Panc1 (cell line): Measurements from ENCODE around the gene SPA17. TPM values are rescaled to one million over a fixed set of nuclear protein-coding genes. Genes with fewer than 3 reads are reported as not detected.

Source experiments
- ATAC-seq: fragments of 200-7000 bp; cut with Tn5 transposase; 2 replicates; pipeline ENCODE4 v1.9.1; 2020; ENCODE audit warnings: mild to moderate bottlenecking, moderate library complexity
- BruUV-seq: library from RNA; stranded (reverse); fragments of 400-500 nt; replicated peaks from 2 replicates; lab custom pipeline; 2021; lab: Mats Ljungman, UMichigan
- CTCF ChIA-PET: fragments of 300-600 bp; sonication (Branson Sonifier 250); formaldehyde crosslinking; loops from one replicate; lab custom pipeline; 2022; ENCODE audit warnings: antibody characterized with exemption; lab: Charles Lee
- POLR2A ChIA-PET: fragments of 300-600 bp; sonication (Branson Sonifier 250); formaldehyde crosslinking; loops from one replicate; lab custom pipeline; 2022; ENCODE audit warnings: antibody characterized with exemption; lab: Charles Lee
- DNase-seq: peaks from one replicate; pipeline ENCODE4 v3.0.0-alpha.2; 2010; ENCODE audit warnings: low read depth, low spot score
- H3K27ac ChIP-seq: 2 replicates; pipeline ENCODE4 v1.5.1; 2011; ENCODE audit warnings: mild to moderate bottlenecking, low read length, inconsistent platforms
- H3K27me3 ChIP-seq: fragments of 200-500 bp; sonication (Bioruptor generic); 2 replicates; pipeline ENCODE4 v1.6.0; 2014; ENCODE audit warnings: low read length, inconsistent platforms; ENCODE audit not compliant: control insufficient read depth, insufficient read depth
- H3K36me3 ChIP-seq: fragments of 200-500 bp; sonication (Bioruptor generic); 2 replicates; pipeline ENCODE4 v1.5.1; 2014; ENCODE audit warnings: inconsistent platforms, mild to moderate bottlenecking, low read length, moderate library complexity; ENCODE audit not compliant: control insufficient read depth, insufficient read depth
- H3K4me1 ChIP-seq: 2 replicates; pipeline ENCODE4 v1.5.1; 2011; ENCODE audit warnings: inconsistent platforms, mild to moderate bottlenecking, low read length, moderate library complexity; ENCODE audit not compliant: control insufficient read depth, insufficient read depth
- H3K4me3 ChIP-seq, 2 experiments: 2 replicates each; pipeline ENCODE4 v1.5.1; 2011 to 2012; ENCODE audit warnings: low read depth in 2 of 2, low read length in 2 of 2, mild to moderate bottlenecking in 2 of 2, inconsistent platforms in 1 of 2, moderate library complexity in 1 of 2
- H3K9me3 ChIP-seq: fragments of 200-500 bp; sonication (Bioruptor generic); 2 replicates; pipeline ENCODE4 v1.5.1; 2014; ENCODE audit warnings: low read depth, mild to moderate bottlenecking, inconsistent platforms, low read length, moderate library complexity; ENCODE audit not compliant: control insufficient read depth, insufficient read depth
- POLR2AphosphoS5 ChIP-seq: IDR thresholded peaks from 2 replicates; pipeline ENCODE4 v1.6.1; 2012; ENCODE audit warnings: mild to moderate bottlenecking, low read depth, low read length, moderate library complexity
- SIN3A ChIP-seq: IDR thresholded peaks from 2 replicates; pipeline ENCODE4 v1.6.1; 2012; ENCODE audit warnings: low read depth, mild to moderate bottlenecking, low read length, moderate library complexity, borderline replicate concordance; ENCODE audit not compliant: insufficient read depth
- TCF7L2 ChIP-seq: IDR thresholded peaks from 2 replicates; pipeline ENCODE4 v1.6.1; 2011; ENCODE audit warnings: mild to moderate bottlenecking, low read depth, low read length, inconsistent platforms
- in situ Hi-C: cut with HindIII; loops from 2 replicates; pipeline ENCODE4 v1.10.0; 2016; ENCODE audit warnings: low sequenced_read_pairs, low pct_unique_long_range_greater_than_20kb
- intact Hi-C: fragments of 100-400 bp; cut with micrococcal nuclease; formaldehyde crosslinking; loops from one replicate; pipeline ENCODE4 v1.10.0; 2022; ENCODE audit not compliant: unreplicated experiment
- total RNA-seq: library from RNA; stranded (reverse); gene quantifications from one replicate; pipeline ENCODE4 v1.2.1, GENCODE V29; 2021; ENCODE audit not compliant: unreplicated experiment
- TF ChIP-seq, protein P1 (sequence below), 2 experiments: IDR thresholded peaks; 2 replicates each; pipeline ENCODE4 v1.6.1; 2011 to 2012; ENCODE audit warnings: low read depth in 2 of 2, control low read depth in 1 of 2, low read length in 1 of 2, mild to moderate bottlenecking in 1 of 2, moderate library complexity in 1 of 2; ENCODE audit not compliant: insufficient read depth in 1 of 2
- TF ChIP-seq, protein P2 (sequence below): fragments of 450-650 bp; IDR thresholded peaks from 2 replicates; pipeline ENCODE4 v1.5.1; 2017; ENCODE audit warnings: mild to moderate bottlenecking

Gene SPA17
- total RNA-seq, 1 experiment from 2014 or later = 10.1 TPM

DNA sequence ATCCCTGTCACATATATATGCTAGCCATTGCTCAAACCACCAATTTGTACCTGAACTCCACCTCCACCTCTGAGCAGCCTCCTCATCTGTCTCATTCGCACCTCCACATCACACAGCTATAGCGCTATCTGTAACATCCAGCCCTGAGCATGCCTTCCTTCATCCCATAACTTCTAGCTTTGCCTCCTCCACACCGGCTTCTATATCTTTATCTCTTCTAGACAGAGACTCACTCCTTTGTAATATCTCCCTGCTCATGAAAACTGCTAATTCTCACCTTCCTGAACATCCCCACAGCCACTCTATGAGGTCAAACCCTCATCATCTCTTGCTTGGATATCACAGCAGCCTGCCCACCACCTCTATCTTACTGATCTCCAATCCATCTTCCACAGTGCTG is 6.1 kb upstream of the SPA17 start:
- no peak overlapping the region for H3K4me3 ChIP-seq
- BruUV-seq = no TSS peak
- H3K36me3 ChIP-seq = no peaks in the 10 kb centered on the region
- peaks cover 2% of the 10 kb centered on the region for H3K4me1 ChIP-seq
- no peak for DNase-seq
- TF ChIP-seq TCF7L2 (no peak), SIN3A (no peak), POLR2AphosphoS5 (no peak)
- TF ChIP-seq, protein P1, sequence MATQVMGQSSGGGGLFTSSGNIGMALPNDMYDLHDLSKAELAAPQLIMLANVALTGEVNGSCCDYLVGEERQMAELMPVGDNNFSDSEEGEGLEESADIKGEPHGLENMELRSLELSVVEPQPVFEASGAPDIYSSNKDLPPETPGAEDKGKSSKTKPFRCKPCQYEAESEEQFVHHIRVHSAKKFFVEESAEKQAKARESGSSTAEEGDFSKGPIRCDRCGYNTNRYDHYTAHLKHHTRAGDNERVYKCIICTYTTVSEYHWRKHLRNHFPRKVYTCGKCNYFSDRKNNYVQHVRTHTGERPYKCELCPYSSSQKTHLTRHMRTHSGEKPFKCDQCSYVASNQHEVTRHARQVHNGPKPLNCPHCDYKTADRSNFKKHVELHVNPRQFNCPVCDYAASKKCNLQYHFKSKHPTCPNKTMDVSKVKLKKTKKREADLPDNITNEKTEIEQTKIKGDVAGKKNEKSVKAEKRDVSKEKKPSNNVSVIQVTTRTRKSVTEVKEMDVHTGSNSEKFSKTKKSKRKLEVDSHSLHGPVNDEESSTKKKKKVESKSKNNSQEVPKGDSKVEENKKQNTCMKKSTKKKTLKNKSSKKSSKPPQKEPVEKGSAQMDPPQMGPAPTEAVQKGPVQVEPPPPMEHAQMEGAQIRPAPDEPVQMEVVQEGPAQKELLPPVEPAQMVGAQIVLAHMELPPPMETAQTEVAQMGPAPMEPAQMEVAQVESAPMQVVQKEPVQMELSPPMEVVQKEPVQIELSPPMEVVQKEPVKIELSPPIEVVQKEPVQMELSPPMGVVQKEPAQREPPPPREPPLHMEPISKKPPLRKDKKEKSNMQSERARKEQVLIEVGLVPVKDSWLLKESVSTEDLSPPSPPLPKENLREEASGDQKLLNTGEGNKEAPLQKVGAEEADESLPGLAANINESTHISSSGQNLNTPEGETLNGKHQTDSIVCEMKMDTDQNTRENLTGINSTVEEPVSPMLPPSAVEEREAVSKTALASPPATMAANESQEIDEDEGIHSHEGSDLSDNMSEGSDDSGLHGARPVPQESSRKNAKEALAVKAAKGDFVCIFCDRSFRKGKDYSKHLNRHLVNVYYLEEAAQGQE (IDR thresholded peaks at IDR 0.05; ENCODE audit: insufficient read depth in 1 of 2, low read depth in 2 of 2, low read length in 1 of 2) = no peak
- TF ChIP-seq, protein P2, sequence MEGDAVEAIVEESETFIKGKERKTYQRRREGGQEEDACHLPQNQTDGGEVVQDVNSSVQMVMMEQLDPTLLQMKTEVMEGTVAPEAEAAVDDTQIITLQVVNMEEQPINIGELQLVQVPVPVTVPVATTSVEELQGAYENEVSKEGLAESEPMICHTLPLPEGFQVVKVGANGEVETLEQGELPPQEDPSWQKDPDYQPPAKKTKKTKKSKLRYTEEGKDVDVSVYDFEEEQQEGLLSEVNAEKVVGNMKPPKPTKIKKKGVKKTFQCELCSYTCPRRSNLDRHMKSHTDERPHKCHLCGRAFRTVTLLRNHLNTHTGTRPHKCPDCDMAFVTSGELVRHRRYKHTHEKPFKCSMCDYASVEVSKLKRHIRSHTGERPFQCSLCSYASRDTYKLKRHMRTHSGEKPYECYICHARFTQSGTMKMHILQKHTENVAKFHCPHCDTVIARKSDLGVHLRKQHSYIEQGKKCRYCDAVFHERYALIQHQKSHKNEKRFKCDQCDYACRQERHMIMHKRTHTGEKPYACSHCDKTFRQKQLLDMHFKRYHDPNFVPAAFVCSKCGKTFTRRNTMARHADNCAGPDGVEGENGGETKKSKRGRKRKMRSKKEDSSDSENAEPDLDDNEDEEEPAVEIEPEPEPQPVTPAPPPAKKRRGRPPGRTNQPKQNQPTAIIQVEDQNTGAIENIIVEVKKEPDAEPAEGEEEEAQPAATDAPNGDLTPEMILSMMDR = no peak
- H3K9me3 ChIP-seq = no peaks in the 10 kb centered on the region
- intact Hi-C loops = loop anchor here (5.0 kb wide), 1 partner anchor 80 kb away; no protein-coding TSS in a partner anchor
- in situ Hi-C loops = loop anchor here (10.0 kb wide), 1 partner anchor 167 kb away; no protein-coding TSS in a partner anchor
- CTCF ChIA-PET = no interaction called here
- POLR2A ChIA-PET = no interaction called here
- no peak for ATAC-seq
- H3K27ac ChIP-seq = no peak overlapping the region
- H3K27me3 ChIP-seq = no peaks in the 10 kb centered on the region

DNA sequence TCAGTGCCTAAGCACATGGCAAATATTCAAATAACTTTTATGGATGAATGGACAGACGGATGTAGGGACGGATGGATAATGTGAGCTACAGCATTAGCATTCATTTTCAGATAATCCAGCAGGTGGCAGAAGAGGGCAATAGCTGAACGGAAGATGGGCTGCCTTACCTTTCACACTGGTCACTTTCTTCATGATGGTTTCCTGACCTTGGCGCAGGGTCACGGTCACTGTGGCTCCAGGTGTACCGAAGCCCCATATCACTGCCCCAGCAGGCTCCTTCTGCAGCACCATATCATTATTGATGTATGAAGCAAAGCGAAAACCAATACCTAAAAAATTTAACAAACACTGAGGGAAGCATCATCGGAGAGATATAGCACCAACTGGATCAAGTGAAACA is 4.5 kb upstream of the SPA17 start:
- DNase-seq (peak; percentile 51), ATAC-seq (peak; percentile 62)
- ChIA-PET CTCF (interaction anchor here (0.6 to 1.8 kb wide), 10 partner anchors 9 to 425 kb away, joined by 3 to 16 read pairs (median 4); partner anchors contain the start of gene ESAM), POLR2A (interaction anchor here (0.6 kb wide), 1 partner anchor 97 kb away, joined by 5 read pairs; no protein-coding TSS in a partner anchor)
- Histone ChIP-seq H3K36me3 (no peaks in the 10 kb centered on the region), H3K4me1 (peaks cover 7% of the 10 kb centered on the region), H3K27me3 (no peaks in the 10 kb centered on the region), H3K27ac (no peak overlapping the region), H3K4me3 (no peak overlapping the region), H3K9me3 (no peaks in the 10 kb centered on the region)
- TF ChIP-seq, protein P2 = peak; percentile 92
- TF ChIP-seq, protein P1 (IDR thresholded peaks at IDR 0.05; ENCODE audit: insufficient read depth in 1 of 2, low read depth in 2 of 2, low read length in 1 of 2) = no peak
- BruUV-seq = no TSS peak
- in situ Hi-C loops (loop anchor here (10.0 kb wide), 1 partner anchor 166 kb away; no protein-coding TSS in a partner anchor), intact Hi-C loops (loop anchor here (1.0 to 5.0 kb wide), 3 partner anchors 78 to 168 kb away; no protein-coding TSS in a partner anchor)
